ENCODE measurements around the gene OR2G2. TPM values are rescaled to one million over a fixed set of nuclear protein-coding genes. Genes with fewer than 3 reads are reported as not detected.

Gene OR2G2
- polyA plus RNA-seq, 1 donor (not counting 4 experiments of a cell fraction or from before 2014, with no cell fraction given), result not detected

DNA sequence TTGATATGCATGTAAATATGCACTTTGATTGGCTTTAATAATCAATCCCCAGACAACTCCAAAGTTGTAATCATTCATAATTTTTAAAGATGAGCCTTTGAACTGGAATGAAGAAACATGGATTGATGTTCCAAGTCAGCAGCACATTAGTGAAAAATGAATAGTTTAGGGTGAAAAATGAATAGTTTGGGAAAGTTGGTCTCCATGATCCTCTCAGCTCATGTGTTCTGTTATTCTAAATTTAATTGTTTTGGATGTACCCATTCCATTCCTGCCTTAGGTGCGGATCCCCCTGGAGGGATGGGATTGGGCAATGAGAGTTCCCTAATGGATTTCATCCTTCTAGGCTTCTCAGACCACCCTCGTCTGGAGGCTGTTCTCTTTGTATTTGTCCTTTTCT, 17.1 kb downstream of the OR2G2 start, which contains the start of gene OR2G3:
OR2G3 (plus strand) TSS at position 301 of the 400 bp plus-strand sequence; CDS start at position 301, 0 bp downstream.
- Histone ChIP-seq H4K20me1 (ENCODE audit: control insufficient read depth, extremely low read depth, insufficient read depth, low read length) (no peaks in the 10 kb centered on the region), H3K79me2 (ENCODE audit: control insufficient read depth, insufficient read depth, low read length) (no peaks in the 10 kb centered on the region), H3K4me2 (ENCODE audit: control insufficient read depth, extremely low read depth, insufficient read depth, low read depth, low read length) (no peak within 1 kb of the TSS), H3K4me3 (ENCODE audit: control insufficient read depth in 2 of 3, extremely low read depth in 1 of 3, insufficient read depth in 2 of 3, low read depth in 1 of 3, low read length in 3 of 3) (no peak within 1 kb of the TSS), H3K27ac (ENCODE audit: control insufficient read depth, insufficient read depth, low read length) (no peak within 1 kb of the TSS), H3K27me3 (ENCODE audit: control insufficient read depth, extremely low read depth, insufficient read depth, low read length) (no peaks in the 10 kb centered on the region), H3K36me3 (ENCODE audit: control insufficient read depth in 2 of 2, extremely low read depth in 1 of 2, insufficient read depth in 2 of 2, low read length in 2 of 2) (no peaks in the 10 kb centered on the region), H3K9me3 (ENCODE audit: control insufficient read depth, low read depth, low read length) (no peaks in the 10 kb centered on the region), H3K9me1 (ENCODE audit: control insufficient read depth, extremely low read depth, insufficient read depth, low read length) (no peaks in the 10 kb centered on the region), H2AFZ (ENCODE audit: control insufficient read depth, low read length) (no peak within 1 kb of the TSS), H3K9ac (ENCODE audit: control insufficient read depth, extremely low read depth, insufficient read depth, low read length) (no peak within 1 kb of the TSS), H3K4me1 (ENCODE audit: control insufficient read depth, extremely low read depth, insufficient read depth, low read length) (no peaks in the 10 kb centered on the region)
- FAIRE-seq (no peak), DNase-seq (ENCODE audit: low read depth, low spot score) (no peak)
- TF ChIP-seq, protein P1, sequence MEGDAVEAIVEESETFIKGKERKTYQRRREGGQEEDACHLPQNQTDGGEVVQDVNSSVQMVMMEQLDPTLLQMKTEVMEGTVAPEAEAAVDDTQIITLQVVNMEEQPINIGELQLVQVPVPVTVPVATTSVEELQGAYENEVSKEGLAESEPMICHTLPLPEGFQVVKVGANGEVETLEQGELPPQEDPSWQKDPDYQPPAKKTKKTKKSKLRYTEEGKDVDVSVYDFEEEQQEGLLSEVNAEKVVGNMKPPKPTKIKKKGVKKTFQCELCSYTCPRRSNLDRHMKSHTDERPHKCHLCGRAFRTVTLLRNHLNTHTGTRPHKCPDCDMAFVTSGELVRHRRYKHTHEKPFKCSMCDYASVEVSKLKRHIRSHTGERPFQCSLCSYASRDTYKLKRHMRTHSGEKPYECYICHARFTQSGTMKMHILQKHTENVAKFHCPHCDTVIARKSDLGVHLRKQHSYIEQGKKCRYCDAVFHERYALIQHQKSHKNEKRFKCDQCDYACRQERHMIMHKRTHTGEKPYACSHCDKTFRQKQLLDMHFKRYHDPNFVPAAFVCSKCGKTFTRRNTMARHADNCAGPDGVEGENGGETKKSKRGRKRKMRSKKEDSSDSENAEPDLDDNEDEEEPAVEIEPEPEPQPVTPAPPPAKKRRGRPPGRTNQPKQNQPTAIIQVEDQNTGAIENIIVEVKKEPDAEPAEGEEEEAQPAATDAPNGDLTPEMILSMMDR (optimal IDR thresholded peaks at IDR 0.05 in 1 of 3, IDR thresholded peaks at IDR 0.05 in 1 of 3, conservative IDR thresholded peaks at IDR 0.05 in 1 of 3; ENCODE audit: extremely low read depth in 1 of 3, insufficient read depth in 2 of 3, low read length in 3 of 3), result no peak
- no peak for TF ChIP-seq EZH2 (IDR thresholded peaks at IDR 0.05; ENCODE audit: low read length)
- dilution Hi-C loops (cut with MboI; ENCODE audit: extremely low pct_ligation_motif_present, low sequenced_read_pairs), result no loop called here

DNA sequence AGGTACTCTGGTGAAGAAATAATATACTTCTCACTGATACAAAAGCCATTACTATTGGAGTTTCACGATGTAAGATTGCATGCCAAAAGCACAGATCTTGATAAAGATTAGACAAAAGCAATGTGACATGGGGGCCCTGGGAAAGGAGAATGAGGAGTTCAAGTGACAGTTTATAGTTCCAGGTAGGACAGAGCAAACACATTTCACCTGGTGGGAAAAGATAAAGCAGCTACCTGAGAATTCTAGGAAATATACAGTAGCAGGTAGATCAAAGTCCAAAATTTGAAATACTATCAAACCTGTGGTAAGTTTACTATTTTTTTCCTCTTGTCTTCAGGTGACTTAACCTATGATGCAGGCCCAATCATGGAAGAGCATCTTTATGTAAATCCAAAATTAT, 25.2 kb downstream of the OR2G2 start:
- no peak for DNase-seq (ENCODE audit: low read depth, low spot score)
- Histone ChIP-seq H3K9ac (ENCODE audit: control insufficient read depth, extremely low read depth, insufficient read depth, low read length) (no peak overlapping the region), H2AFZ (ENCODE audit: control insufficient read depth, low read length) (no peak overlapping the region), H3K9me3 (ENCODE audit: control insufficient read depth, low read depth, low read length) (peaks cover 1% of the 10 kb centered on the region), H3K4me1 (ENCODE audit: control insufficient read depth, extremely low read depth, insufficient read depth, low read length) (no peaks in the 10 kb centered on the region), H3K79me2 (ENCODE audit: control insufficient read depth, insufficient read depth, low read length) (no peaks in the 10 kb centered on the region), H3K27ac (ENCODE audit: control insufficient read depth, insufficient read depth, low read length) (no peak overlapping the region), H4K20me1 (ENCODE audit: control insufficient read depth, extremely low read depth, insufficient read depth, low read length) (no peaks in the 10 kb centered on the region), H3K4me2 (ENCODE audit: control insufficient read depth, extremely low read depth, insufficient read depth, low read depth, low read length) (no peak overlapping the region), H3K36me3 (ENCODE audit: control insufficient read depth in 2 of 2, extremely low read depth in 1 of 2, insufficient read depth in 2 of 2, low read length in 2 of 2) (no peaks in the 10 kb centered on the region), H3K4me3 (ENCODE audit: control insufficient read depth in 2 of 3, extremely low read depth in 1 of 3, insufficient read depth in 2 of 3, low read depth in 1 of 3, low read length in 3 of 3) (no peak overlapping the region), H3K9me1 (ENCODE audit: control insufficient read depth, extremely low read depth, insufficient read depth, low read length) (no peaks in the 10 kb centered on the region), H3K27me3 (ENCODE audit: control insufficient read depth, extremely low read depth, insufficient read depth, low read length) (no peaks in the 10 kb centered on the region)
- FAIRE-seq, result no peak
- dilution Hi-C loops (cut with MboI; ENCODE audit: extremely low pct_ligation_motif_present, low sequenced_read_pairs), result no loop called here
- TF ChIP-seq, protein P1 (optimal IDR thresholded peaks at IDR 0.05 in 1 of 3, IDR thresholded peaks at IDR 0.05 in 1 of 3, conservative IDR thresholded peaks at IDR 0.05 in 1 of 3; ENCODE audit: extremely low read depth in 1 of 3, insufficient read depth in 2 of 3, low read length in 3 of 3), result no peak
- no peak for TF ChIP-seq EZH2 (IDR thresholded peaks at IDR 0.05; ENCODE audit: low read length)
